K562 (cell line): Measurements from ENCODE around the gene MUC22.

Source experiments
- CBFB ChIP-seq: sonication (generic); formaldehyde crosslinking; IDR thresholded peaks from 2 replicates; pipeline ENCODE4 v1.4.0; 2020; ENCODE audit warnings: mild to moderate bottlenecking, missing genetic modification reagents
- CBX5 ChIP-seq: IDR thresholded peaks from 2 replicates; pipeline ENCODE4 v1.6.1; 2014; ENCODE audit warnings: low read depth, borderline replicate concordance
- COPS2 ChIP-seq: fragments of 450-650 bp; conservative IDR thresholded peaks from 2 replicates; pipeline ENCODE4 v1.6.1; 2016; ENCODE audit warnings: mild to moderate bottlenecking, moderate library complexity
- E2F6 ChIP-seq, 2 experiments: IDR thresholded peaks; 2 replicates each; pipeline ENCODE4 v1.6.1; 2011; ENCODE audit warnings: borderline replicate concordance in 1 of 2, control low read depth in 1 of 2, low read depth in 1 of 2, low read length in 1 of 2, mild to moderate bottlenecking in 1 of 2, mixed read lengths in 1 of 2, moderate library complexity in 1 of 2; ENCODE audit not compliant: insufficient read depth in 1 of 2, insufficient read length in 1 of 2, poor library complexity in 1 of 2, severe bottlenecking in 1 of 2; ENCODE audit errors: extremely low read depth in 1 of 2
- GTF2F1 ChIP-seq: IDR thresholded peaks from 2 replicates; pipeline ENCODE4 v1.6.1; 2011; ENCODE audit warnings: low read depth, low read length, improper control_type of control experiment
- MEIS2 ChIP-seq: fragments of 450-650 bp; IDR thresholded peaks from 2 replicates; pipeline ENCODE4 v1.6.1; 2014; ENCODE audit warnings: mild to moderate bottlenecking; ENCODE audit not compliant: partially characterized antibody
- PCBP2 ChIP-seq: fragments of 200-400 bp; formaldehyde crosslinking; IDR thresholded peaks from 2 replicates; pipeline ENCODE4 v1.6.1; 2018; ENCODE audit warnings: low read length, low read depth, mild to moderate bottlenecking, moderate library complexity; ENCODE audit not compliant: poor library complexity, severe bottlenecking
- SIX5 ChIP-seq, 2 experiments: IDR thresholded peaks; 2 replicates each; pipeline ENCODE4 v1.6.1; 2011; ENCODE audit warnings: low read length in 2 of 2, borderline replicate concordance in 1 of 2, low read depth in 1 of 2, mild to moderate bottlenecking in 1 of 2, moderate library complexity in 1 of 2; ENCODE audit not compliant: insufficient read depth in 1 of 2
- TEAD4 ChIP-seq, 2 experiments: sonication (generic) in 1 of 2; formaldehyde crosslinking in 1 of 2; IDR thresholded peaks; 2 replicates each; pipeline versions ENCODE4 v1.6.1 to v1.8.0; 2012 to 2022; ENCODE audit warnings: borderline replicate concordance in 1 of 2, inconsistent platforms in 1 of 2, low read length in 1 of 2, mild to moderate bottlenecking in 1 of 2, missing genetic modification reagents in 1 of 2
- ZC3H8 ChIP-seq: fragments of 450-650 bp; IDR thresholded peaks from 2 replicates; pipeline ENCODE4 v1.6.1; 2017
- ZFP36 ChIP-seq: fragments of 150-350 bp; IDR thresholded peaks from 2 replicates; pipeline ENCODE4 v1.6.1; 2018; ENCODE audit warnings: low read length, low read depth; ENCODE audit not compliant: partially characterized antibody
- TF ChIP-seq, protein P1 (sequence below): fragments of 250-450 bp; sonication (Bioruptor Pico); IDR thresholded peaks from 2 replicates; pipeline ENCODE4 v1.5.0; 2020; ENCODE audit warnings: mild to moderate bottlenecking, borderline replicate concordance

- no peak for TF ChIP-seq GTF2F1
- no peak for TF ChIP-seq SIX5 (IDR thresholded peaks at IDR 0.05; ENCODE audit: borderline replicate concordance in 1 of 2, insufficient read depth in 1 of 2, low read depth in 1 of 2, low read length in 2 of 2)
- TF ChIP-seq TEAD4 (IDR thresholded peaks at IDR 0.05; ENCODE audit: low read length) = no peak
- no peak for TF ChIP-seq TEAD4 (CRISPR knock-in tag; IDR thresholded peaks at IDR 0.05; ENCODE audit: borderline replicate concordance)
- TF ChIP-seq COPS2 = no peak
- no peak for TF ChIP-seq CBX5
- no peak for TF ChIP-seq CBFB
- TF ChIP-seq MEIS2 = no peak
- no peak for TF ChIP-seq E2F6 (IDR thresholded peaks at IDR 0.05; ENCODE audit: borderline replicate concordance in 1 of 2, extremely low read depth in 1 of 2, insufficient read depth in 1 of 2, insufficient read length in 1 of 2, low read depth in 1 of 2, low read length in 1 of 2, poor library complexity in 1 of 2, severe bottlenecking in 1 of 2)
- TF ChIP-seq, protein P1, sequence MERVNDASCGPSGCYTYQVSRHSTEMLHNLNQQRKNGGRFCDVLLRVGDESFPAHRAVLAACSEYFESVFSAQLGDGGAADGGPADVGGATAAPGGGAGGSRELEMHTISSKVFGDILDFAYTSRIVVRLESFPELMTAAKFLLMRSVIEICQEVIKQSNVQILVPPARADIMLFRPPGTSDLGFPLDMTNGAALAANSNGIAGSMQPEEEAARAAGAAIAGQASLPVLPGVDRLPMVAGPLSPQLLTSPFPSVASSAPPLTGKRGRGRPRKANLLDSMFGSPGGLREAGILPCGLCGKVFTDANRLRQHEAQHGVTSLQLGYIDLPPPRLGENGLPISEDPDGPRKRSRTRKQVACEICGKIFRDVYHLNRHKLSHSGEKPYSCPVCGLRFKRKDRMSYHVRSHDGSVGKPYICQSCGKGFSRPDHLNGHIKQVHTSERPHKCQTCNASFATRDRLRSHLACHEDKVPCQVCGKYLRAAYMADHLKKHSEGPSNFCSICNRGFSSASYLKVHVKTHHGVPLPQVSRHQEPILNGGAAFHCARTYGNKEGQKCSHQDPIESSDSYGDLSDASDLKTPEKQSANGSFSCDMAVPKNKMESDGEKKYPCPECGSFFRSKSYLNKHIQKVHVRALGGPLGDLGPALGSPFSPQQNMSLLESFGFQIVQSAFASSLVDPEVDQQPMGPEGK (CRISPR knock-in tag) = no peak
- no peak for TF ChIP-seq ZC3H8
- TF ChIP-seq ZFP36 = no peak
- no peak for TF ChIP-seq PCBP2
These were observed 6.5 kb downstream of the MUC22 start for GRCh38 chr6:31016659-31017299.
